ENCODE data around the gene PRPF39. TPM values are rescaled to one million over a fixed set of nuclear protein-coding genes. Genes with fewer than 3 reads are reported as not detected.

PRPF39 gene
- total and polyA plus RNA-seq, 2 of the 13 experiments (the other 11 are each of a cell fraction or from before 2014, with no cell fraction given) = 44.2 to 65.0 TPM

DNA sequence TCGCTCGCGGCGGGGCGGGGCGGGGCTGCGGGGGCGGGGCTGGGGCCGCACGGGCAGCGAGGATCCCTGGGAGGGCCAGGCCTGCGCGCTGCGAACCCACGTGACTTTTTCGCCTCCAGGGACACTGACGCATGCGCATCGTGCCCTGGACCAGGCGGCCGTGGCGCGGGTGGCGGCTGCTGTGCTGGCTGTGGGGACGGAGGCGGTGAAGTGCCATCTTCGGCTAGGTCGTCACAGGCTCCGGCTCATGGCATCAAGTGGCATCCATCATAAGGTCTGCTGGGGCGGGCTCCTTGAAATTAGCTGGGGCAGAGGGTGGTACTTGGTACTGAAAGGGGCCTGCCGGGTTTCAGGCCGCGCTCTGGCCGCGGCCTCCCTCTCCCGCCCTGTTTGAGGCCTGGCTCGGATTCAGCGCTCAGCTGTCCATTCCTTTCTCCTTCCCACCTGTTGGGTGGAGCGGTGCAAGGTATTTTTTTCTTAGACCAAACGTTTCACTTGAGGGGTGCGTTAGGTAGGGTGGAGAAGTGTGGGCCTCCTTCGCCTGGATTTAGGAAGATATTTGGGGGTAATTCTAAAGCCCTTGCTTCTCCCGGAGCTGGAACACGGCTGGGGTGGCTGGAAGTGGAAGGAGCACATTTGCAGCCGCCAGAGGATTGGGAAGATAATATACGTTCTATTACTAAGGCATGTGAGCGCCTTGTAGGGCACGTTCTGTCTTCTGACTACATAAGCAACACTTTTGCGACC is at the start of gene PRPF39 (continued):
- peak; percentile 65 for TF ChIP-seq ZNF781 (CRISPR knock-in tag; IDR thresholded peaks at IDR 0.05; ENCODE audit: borderline replicate concordance, not compliant biosample characterization)
- TF ChIP-seq BRD4 (CRISPR knock-in tag; IDR thresholded peaks at IDR 0.05) = no peak
- TF ChIP-seq SAFB2 (CRISPR knock-in tag; IDR thresholded peaks at IDR 0.05; ENCODE audit: borderline replicate concordance, low read depth) = 0 out of 2 replicates have a peak, but pooled peaks have one; percentile 37
- TF ChIP-seq ZNF552 (CRISPR knock-in tag; IDR thresholded peaks at IDR 0.05; ENCODE audit: borderline replicate concordance) = no peak
- 0 out of 2 replicates have a peak, but pooled peaks have one; percentile 27 for TF ChIP-seq ZNF225 (CRISPR knock-in tag; IDR thresholded peaks at IDR 0.05)
- TF ChIP-seq, protein P1, sequence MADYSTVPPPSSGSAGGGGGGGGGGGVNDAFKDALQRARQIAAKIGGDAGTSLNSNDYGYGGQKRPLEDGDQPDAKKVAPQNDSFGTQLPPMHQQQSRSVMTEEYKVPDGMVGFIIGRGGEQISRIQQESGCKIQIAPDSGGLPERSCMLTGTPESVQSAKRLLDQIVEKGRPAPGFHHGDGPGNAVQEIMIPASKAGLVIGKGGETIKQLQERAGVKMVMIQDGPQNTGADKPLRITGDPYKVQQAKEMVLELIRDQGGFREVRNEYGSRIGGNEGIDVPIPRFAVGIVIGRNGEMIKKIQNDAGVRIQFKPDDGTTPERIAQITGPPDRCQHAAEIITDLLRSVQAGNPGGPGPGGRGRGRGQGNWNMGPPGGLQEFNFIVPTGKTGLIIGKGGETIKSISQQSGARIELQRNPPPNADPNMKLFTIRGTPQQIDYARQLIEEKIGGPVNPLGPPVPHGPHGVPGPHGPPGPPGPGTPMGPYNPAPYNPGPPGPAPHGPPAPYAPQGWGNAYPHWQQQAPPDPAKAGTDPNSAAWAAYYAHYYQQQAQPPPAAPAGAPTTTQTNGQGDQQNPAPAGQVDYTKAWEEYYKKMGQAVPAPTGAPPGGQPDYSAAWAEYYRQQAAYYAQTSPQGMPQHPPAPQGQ (CRISPR knock-in tag; IDR thresholded peaks at IDR 0.05; ENCODE audit: borderline replicate concordance) = no peak
- TF ChIP-seq REL (CRISPR knock-in tag; conservative IDR thresholded peaks at IDR 0.05) = no peak
- no peak for TF ChIP-seq ATF7-NPFF (CRISPR knock-in tag; IDR thresholded peaks at IDR 0.05; ENCODE audit: low read depth)
- no peak for TF ChIP-seq ZFP82 (CRISPR knock-in tag; IDR thresholded peaks at IDR 0.05; ENCODE audit: borderline replicate concordance)
- TF ChIP-seq MZF1 (CRISPR knock-in tag; IDR thresholded peaks at IDR 0.05; ENCODE audit: borderline replicate concordance) = no peak
- TF ChIP-seq SIX4 (CRISPR knock-in tag; IDR thresholded peaks at IDR 0.05) = no peak
- TF ChIP-seq, protein P2, sequence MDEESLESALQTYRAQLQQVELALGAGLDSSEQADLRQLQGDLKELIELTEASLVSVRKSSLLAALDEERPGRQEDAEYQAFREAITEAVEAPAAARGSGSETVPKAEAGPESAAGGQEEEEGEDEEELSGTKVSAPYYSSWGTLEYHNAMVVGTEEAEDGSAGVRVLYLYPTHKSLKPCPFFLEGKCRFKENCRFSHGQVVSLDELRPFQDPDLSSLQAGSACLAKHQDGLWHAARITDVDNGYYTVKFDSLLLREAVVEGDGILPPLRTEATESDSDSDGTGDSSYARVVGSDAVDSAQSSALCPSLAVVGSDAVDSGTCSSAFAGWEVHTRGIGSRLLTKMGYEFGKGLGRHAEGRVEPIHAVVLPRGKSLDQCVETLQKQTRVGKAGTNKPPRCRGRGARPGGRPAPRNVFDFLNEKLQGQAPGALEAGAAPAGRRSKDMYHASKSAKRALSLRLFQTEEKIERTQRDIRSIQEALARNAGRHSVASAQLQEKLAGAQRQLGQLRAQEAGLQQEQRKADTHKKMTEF (CRISPR knock-in tag; IDR thresholded peaks at IDR 0.05) = no peak
- no peak for TF ChIP-seq NFE2L2 (IDR thresholded peaks at IDR 0.05; ENCODE audit: low read length)
- TF ChIP-seq, protein P3, sequence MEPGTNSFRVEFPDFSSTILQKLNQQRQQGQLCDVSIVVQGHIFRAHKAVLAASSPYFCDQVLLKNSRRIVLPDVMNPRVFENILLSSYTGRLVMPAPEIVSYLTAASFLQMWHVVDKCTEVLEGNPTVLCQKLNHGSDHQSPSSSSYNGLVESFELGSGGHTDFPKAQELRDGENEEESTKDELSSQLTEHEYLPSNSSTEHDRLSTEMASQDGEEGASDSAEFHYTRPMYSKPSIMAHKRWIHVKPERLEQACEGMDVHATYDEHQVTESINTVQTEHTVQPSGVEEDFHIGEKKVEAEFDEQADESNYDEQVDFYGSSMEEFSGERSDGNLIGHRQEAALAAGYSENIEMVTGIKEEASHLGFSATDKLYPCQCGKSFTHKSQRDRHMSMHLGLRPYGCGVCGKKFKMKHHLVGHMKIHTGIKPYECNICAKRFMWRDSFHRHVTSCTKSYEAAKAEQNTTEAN (CRISPR knock-in tag; conservative IDR thresholded peaks at IDR 0.05) = no peak; the same call in 1 of the 2 replicates
- TF ChIP-seq ZNF674 (CRISPR knock-in tag; IDR thresholded peaks at IDR 0.05; ENCODE audit: low read depth) = no peak
- TF ChIP-seq KAT7 (CRISPR knock-in tag; IDR thresholded peaks at IDR 0.05; ENCODE audit: borderline replicate concordance) = no peak; the same call in none of the 2 replicates
- TF ChIP-seq ZNF776 (CRISPR knock-in tag; IDR thresholded peaks at IDR 0.05) = peak; percentile 67; the same call in 1 of the 2 replicates
- TF ChIP-seq ZNF121 (CRISPR knock-in tag; IDR thresholded peaks at IDR 0.05) = 0 out of 2 replicates have a peak, but pooled peaks have one; percentile 18
- TF ChIP-seq KMT2B (CRISPR knock-in tag; IDR thresholded peaks at IDR 0.05) = peak; percentile 70; the same call in 1 of the 2 replicates
- TF ChIP-seq, protein P4, sequence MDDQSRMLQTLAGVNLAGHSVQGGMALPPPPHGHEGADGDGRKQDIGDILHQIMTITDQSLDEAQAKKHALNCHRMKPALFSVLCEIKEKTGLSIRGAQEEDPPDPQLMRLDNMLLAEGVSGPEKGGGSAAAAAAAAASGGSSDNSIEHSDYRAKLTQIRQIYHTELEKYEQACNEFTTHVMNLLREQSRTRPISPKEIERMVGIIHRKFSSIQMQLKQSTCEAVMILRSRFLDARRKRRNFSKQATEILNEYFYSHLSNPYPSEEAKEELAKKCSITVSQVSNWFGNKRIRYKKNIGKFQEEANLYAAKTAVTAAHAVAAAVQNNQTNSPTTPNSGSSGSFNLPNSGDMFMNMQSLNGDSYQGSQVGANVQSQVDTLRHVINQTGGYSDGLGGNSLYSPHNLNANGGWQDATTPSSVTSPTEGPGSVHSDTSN (CRISPR knock-in tag; IDR thresholded peaks at IDR 0.05; ENCODE audit: borderline replicate concordance) = 0 out of 2 replicates have a peak, but pooled peaks have one; percentile 20
- TF ChIP-seq ZNF747 (CRISPR knock-in tag; IDR thresholded peaks at IDR 0.05; ENCODE audit: borderline replicate concordance) = no peak
- no peak for TF ChIP-seq POLR2AphosphoS2 (IDR thresholded peaks at IDR 0.05; ENCODE audit: low read depth, low read length)

Data from HepG2 (cell line).